HG02642 (cell line): ENCODE data around the gene CORO2B.

Source experiments
- ATAC-seq: cut with Tn5 transposase; IDR thresholded peaks from one replicate; pipeline ENCODE4 v1.9.1; 2021; ENCODE audit warnings: mild to moderate bottlenecking; ENCODE audit not compliant: unreplicated experiment, poor library complexity

Gene CORO2B

GRCh38 chr15:68623301-68623892, 44.6 kb downstream of the CORO2B start:
- ATAC-seq, result no peak

- no peak for ATAC-seq
Measured at GRCh38 chr15:68625853-68626252, 47.1 kb downstream of the CORO2B start.

- no peak for ATAC-seq
Measured at GRCh38 chr15:68626283-68626682, 47.5 kb downstream of the CORO2B start.

- ATAC-seq, result no peak
Measured at GRCh38 chr15:68626739-68627138, 47.9 kb downstream of the CORO2B start.

- ATAC-seq, result no peak
Measured at GRCh38 chr15:68627476-68627875, 48.7 kb downstream of the CORO2B start.

- ATAC-seq, result no peak
Measured at GRCh38 chr15:68627995-68628394, 49.2 kb downstream of the CORO2B start.

GRCh38 chr15:68629519-68630210, 50.9 kb downstream of the CORO2B start:
- ATAC-seq, result no peak

- ATAC-seq, result no peak
Measured at GRCh38 chr15:68630211-68630555, 51.4 kb downstream of the CORO2B start.

- ATAC-seq, result no peak
Measured at GRCh38 chr15:68630836-68631235, 52.0 kb downstream of the CORO2B start.

GRCh38 chr15:68631601-68632051, 52.8 kb downstream of the CORO2B start:
- no peak for ATAC-seq

- ATAC-seq, result no peak
Measured at GRCh38 chr15:68632101-68632500, 53.3 kb downstream of the CORO2B start.

- ATAC-seq, result no peak
Measured at GRCh38 chr15:68633231-68634121, 54.7 kb downstream of the CORO2B start.

- ATAC-seq, result no peak
Measured at GRCh38 chr15:68634122-68634482, 55.3 kb downstream of the CORO2B start.

- ATAC-seq, result no peak
Measured at GRCh38 chr15:68634531-68634930, 55.7 kb downstream of the CORO2B start.

- ATAC-seq, result no peak
Measured at GRCh38 chr15:68635141-68635540, 56.3 kb downstream of the CORO2B start.

GRCh38 chr15:68636256-68636655, 57.5 kb downstream of the CORO2B start:
- no peak for ATAC-seq

GRCh38 chr15:68637767-68638404, 59.1 kb downstream of the CORO2B start:
- ATAC-seq, result no peak

- no peak for ATAC-seq
Measured at GRCh38 chr15:68638953-68639515, 60.2 kb downstream of the CORO2B start.

GRCh38 chr15:68639926-68640600, 61.3 kb downstream of the CORO2B start:
- ATAC-seq, result no peak

GRCh38 chr15:68640791-68641331, 62.1 kb downstream of the CORO2B start:
- no peak for ATAC-seq
